AML-193 (cell line): ENCODE measurements around the gene PRKN.
A peak's percentile ranks its signal among the peaks of the same experiment; 100 is the strongest.

Source experiments
- DNase-seq, 2 experiments: peaks; one replicate each; lab custom pipeline; 2025; lab: John Stamatoyannopoulos, UW

The PRKN gene

DNA sequence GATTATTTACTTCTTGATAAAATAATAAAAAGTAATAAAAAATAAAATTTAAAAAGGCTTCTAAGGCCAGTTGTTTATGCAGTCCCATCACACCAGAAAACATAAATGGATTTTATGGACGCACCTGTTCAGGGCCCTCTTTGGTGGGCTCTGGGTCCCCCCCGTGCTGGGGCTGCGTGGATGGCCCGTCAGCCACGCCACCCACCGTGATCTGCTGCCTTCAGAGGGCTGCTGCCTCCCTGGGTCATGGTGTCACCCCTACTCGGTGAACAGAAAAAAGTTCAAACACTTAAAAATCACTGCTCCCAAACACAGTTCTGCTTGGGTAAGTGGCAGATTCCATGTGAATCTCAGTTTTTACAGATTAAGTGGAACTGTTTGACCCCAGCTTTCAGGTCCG, 1006.1 kb downstream of the PRKN start:
- no peak for DNase-seq

- DNase-seq, result no peak
These were observed 1011.4 kb downstream of the PRKN start for GRCh38 chr6:161716176-161716575.

DNA sequence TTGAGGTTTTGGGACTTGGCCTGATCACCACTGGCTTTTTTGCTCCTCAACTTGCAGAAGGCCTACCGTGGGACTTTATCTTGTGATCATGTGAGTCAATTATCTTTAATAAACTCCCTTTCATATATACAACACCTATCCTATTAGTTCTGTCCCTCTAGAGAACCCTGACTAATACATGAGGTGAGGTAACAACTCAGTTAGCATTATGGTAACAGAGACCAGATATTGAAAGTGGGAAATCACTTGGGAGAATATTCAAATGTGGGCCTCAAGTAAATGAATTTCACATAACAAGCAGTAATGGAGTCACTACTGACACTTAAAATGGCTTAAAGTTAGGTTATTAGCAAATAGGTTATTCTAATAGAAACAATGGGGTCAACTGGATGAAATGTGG, 1015.6 kb downstream of the PRKN start:
- DNase-seq, result no peak

- no peak for DNase-seq
These were observed 1016.1 kb downstream of the PRKN start for GRCh38 chr6:161711515-161711914.

DNA sequence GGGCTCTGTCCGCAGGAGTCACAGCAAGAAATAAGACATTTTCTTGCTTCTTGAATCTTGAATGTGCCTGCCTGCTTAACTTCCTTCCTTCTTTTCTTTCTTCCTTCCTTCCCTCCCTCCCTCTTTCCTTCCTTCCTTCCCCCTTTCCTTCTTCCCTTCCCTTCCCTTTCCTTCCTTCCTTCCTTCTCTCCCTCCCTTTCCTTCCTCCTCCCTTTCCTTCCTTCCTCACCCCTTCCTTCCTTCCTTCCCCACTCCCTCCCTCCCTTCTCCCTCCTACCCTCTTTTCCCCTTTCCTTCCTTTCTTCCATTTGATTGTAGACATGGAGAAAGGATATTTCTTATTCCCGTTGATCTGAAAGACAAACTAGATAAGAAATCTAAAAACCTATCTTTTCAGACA, 1016.9 kb downstream of the PRKN start:
- DNase-seq, result no peak

- DNase-seq, result no peak
These were observed 1026.5 kb downstream of the PRKN start for GRCh38 chr6:161701056-161701455.

- DNase-seq, result no peak
These were observed 1030.8 kb downstream of the PRKN start for GRCh38 chr6:161696801-161697200.

GRCh38 chr6:161694995-161695394, 1032.6 kb downstream of the PRKN start:
- peak; percentile 9 to 28 for DNase-seq

DNA sequence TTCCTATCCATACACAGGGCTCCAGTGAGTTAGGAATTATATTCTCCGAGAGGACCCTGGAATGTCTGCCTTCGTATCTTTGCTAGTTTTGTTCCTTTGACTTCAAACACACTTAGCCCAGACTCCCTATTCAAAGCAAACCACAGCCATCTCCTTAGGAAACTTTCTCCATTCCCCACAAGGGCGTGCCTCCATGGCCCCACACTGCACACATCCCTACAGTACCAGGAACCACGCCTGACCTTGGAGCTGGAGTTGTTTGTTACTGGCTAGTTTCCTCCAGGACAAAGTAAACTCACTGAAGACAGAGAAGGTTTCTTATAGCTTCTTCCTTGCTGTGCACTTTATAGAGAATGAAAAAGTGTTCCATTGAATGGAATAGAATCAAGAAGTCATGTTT, 1040.9 kb downstream of the PRKN start:
- DNase-seq, result no peak

DNA sequence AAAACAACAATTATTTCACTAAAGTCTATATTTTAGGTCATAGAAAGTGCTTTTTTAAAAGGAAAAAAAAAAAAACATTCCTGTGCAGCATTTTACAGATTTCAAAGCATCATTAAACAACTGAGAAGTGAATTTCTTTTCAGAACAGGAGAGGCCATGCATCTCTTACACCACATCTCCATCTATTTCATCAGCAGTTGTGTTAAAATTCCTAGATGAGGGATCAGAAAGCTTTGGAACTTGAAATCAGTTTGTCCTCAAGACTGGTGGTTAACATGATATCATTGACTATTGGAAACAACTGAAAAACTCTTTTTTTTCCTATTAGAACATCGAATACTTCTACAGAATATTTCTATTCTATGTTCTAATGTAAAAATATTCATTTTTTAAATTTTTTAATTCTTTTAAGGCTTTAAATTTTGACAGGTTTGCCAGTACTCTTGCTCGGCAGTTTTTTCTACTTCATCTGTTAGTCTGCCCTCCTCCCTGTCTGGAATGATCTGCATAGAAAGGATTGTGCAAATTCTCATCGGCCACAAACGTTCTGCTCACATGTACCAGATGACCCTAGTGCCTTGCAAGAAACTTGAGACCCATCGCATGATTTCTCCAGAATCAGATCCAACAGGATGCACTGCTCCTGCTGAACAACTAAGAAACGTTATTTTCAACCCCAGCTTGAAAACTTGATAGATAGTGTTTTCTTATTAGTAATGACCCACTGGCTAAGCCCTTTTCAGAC, 1042.7 kb downstream of the PRKN start:
- no peak for DNase-seq

DNA sequence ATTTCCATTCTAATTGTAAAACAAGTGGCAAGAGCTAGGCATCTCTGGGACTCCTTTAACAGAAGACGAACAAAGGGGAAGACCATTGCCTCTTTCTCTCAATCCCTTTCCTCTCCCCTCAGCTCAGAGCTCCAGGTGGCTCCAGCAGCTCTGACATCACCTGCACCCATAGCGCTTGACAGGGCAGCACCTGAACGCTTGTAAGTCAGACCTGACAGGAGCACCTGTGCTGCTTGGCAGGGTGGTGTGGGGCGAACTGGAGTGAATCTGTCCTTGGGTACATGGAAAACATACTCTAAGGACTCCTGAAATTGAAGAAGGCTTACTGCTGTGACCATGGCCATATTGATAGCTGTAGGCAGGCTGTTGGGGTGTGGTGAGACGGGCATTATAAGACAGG, 1044.2 kb downstream of the PRKN start:
- DNase-seq, result no peak

DNA sequence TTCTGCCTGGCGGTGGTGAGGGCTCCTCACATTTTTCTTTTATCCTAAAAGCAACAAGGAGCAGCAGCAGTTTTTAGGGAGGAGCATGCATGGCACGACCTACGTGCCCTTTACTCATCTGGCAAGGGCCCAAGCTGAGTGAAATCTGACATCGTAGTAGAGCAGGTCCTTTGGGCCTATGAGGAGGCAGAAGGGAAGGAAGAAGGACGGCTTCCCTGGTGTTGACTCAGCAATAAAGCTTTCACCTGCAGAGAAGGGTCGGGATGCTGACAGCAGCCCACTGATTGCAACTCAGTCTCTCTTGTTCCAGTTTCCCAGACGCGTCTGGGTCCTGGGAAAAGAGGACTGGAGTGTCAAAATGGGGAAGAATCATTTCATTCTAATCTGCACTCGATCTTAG, 1044.6 kb downstream of the PRKN start:
- DNase-seq, result no peak

DNA sequence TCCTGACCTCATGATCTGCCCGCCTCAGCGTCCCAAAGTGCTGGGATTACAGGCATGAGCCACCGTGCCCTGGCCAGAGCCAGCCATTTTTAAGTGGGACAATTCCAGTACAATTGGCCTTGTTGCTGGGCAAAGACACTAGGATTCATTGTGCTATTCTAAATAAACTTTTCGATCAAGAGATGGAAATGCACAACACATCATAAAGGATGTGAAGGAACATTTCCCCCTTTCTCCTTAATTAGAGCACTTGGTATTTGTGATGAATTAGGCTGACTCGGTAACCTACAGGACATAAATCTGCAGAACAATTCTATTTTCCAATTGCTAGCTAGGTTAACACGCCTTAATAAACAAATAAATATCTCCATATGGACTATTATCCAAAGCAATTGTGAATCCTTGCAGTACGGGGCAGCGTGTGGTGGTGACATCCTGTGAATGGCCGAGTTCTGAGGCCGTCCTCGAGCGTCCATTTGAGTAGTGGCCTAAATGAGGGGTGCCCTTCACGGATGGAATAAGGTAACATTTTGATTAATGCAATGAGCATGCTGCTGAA, 1047.5 kb downstream of the PRKN start:
- DNase-seq, result no peak

- DNase-seq, result no peak
These were observed 1050.4 kb downstream of the PRKN start for GRCh38 chr6:161677188-161677587.

DNA sequence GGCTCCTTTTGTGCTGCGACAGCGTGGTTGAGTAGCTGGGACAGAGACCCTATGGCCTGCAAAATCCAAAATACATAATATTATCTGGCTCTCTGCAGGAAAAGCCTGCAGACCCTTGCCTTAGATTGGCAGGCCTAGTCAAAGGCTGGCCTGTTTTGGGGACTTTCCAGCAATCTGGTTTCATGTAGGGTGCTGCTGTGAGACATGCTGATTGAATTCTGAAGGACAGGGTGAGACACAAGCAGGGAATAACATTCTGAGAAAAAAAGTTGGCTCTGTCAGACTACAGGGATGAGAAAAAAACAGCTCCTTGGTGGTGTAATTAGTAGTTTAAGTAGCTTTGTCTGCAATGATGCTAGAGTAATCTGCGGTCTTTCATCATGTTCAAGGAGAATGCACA, 1051.0 kb downstream of the PRKN start:
- DNase-seq, result no peak

GRCh38 chr6:161674930-161675682, 1052.5 kb downstream of the PRKN start:
- no peak for DNase-seq

- no peak for DNase-seq
These were observed 1054.5 kb downstream of the PRKN start for GRCh38 chr6:161673026-161673425.

GRCh38 chr6:161671117-161671516, 1056.4 kb downstream of the PRKN start:
- DNase-seq, result no peak

DNA sequence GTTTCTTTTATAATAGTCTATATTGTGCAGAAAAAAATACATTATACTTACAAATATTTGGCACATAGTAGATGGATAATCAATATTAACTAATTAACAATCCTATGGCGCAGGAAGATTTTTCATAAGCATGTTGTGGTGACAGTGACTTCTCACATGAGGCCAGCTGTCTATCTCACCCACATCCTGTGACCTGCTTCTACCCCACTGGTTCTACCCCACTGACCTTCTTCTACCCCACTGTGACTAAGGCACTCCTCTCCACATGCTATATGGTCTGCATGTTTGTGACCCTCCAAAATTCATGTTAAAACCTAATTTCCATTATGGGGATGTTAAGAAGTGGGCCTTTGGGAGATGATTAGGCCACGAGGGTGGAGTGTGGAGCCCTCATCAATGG, 1058.9 kb downstream of the PRKN start:
- no peak for DNase-seq

GRCh38 chr6:161667957-161668356, 1059.6 kb downstream of the PRKN start:
- no peak for DNase-seq

- DNase-seq, result no peak
These were observed 1063.9 kb downstream of the PRKN start for GRCh38 chr6:161663682-161664081.

- no peak for DNase-seq
These were observed 1066.6 kb downstream of the PRKN start for GRCh38 chr6:161660666-161661571.
